ENCODE measurements around the gene IL12RB2.

IL12RB2 gene

GRCh38 chr1:67441183-67441582 lies 133.5 kb downstream of the IL12RB2 start:
- TF ChIP-seq CTCF (IDR thresholded peaks at IDR 0.05), result no peak

GRCh38 chr1:67441739-67442281 lies 134.1 kb downstream of the IL12RB2 start:
- TF ChIP-seq CTCF (IDR thresholded peaks at IDR 0.05), result no peak

Measured in LNCAP (cell line).